HepG2 (cell line): ENCODE results near the gene ZNF391. TPM values are rescaled to one million over a fixed set of nuclear protein-coding genes. Genes with fewer than 3 reads are reported as not detected.

Source experiments
- ATAC-seq: fragments of 200-7000 bp; cut with Tn5 transposase; 3 replicates; pipeline ENCODE4 v1.9.1; 2020; ENCODE audit warnings: mild to moderate bottlenecking, moderate library complexity
- BruUV-seq: library from RNA; stranded (reverse); fragments of 400-500 nt; replicated peaks from 2 replicates; lab custom pipeline; 2021; lab: Mats Ljungman, UMichigan
- CTCF ChIA-PET: fragments of 300-600 bp; formaldehyde crosslinking; extraction: SDS; loops from one replicate; lab custom pipeline; 2021; ENCODE audit warnings: low total read pairs, inconsistent platforms, low intra/inter-chr PET ratio; lab: Yijun Ruan, JAX
- POLR2A ChIA-PET: fragments of 350-600 bp; sonication (Branson Sonifier 250); formaldehyde crosslinking; loops from one replicate; lab custom pipeline; 2020; ENCODE audit warnings: antibody characterized with exemption, inconsistent platforms; lab: Yijun Ruan, JAX
- DNase-seq: peaks from one replicate; pipeline ENCODE4 v3.0.0-alpha.2; 2015; ENCODE audit warnings: low spot score
- FAIRE-seq: peaks from 3 replicates; lab custom pipeline; 2011; peaks lifted over from hg19 to GRCh38; lab: Jason Lieb, UNC
- H2AFZ ChIP-seq: one replicate; pipeline ENCODE4 v1.6.1; 2011; ENCODE audit warnings: low read length, inconsistent platforms
- H3K27ac ChIP-seq: fragments of 300-600 bp; 3 replicates; pipeline ENCODE4 v1.8.0; 2011; ENCODE audit warnings: mixed run types, mild to moderate bottlenecking, mixed read lengths, low read length, inconsistent platforms; ENCODE audit not compliant: insufficient read depth; ENCODE audit errors: extremely low read length
- H3K27me3 ChIP-seq, 2 experiments: fragments of 200-600 bp in 1 of 2; 2 replicates in 1 of 2; 3 replicates in 1 of 2; pipeline versions ENCODE4 v1.6.0 to v1.8.0; 2011; ENCODE audit warnings: low read length in 2 of 2, mild to moderate bottlenecking in 2 of 2, moderate library complexity in 2 of 2, inconsistent platforms in 1 of 2; ENCODE audit not compliant: insufficient read depth in 2 of 2, control insufficient read depth in 1 of 2
- H3K36me3 ChIP-seq, 2 experiments: fragments of 200-600 bp in 1 of 2; replicated peaks in 1 of 2; 2 replicates in 1 of 2; 3 replicates in 1 of 2; pipeline versions ENCODE4 v1.5.1 to v1.8.0; 2011; ENCODE audit warnings: low read length in 2 of 2, inconsistent platforms in 1 of 2; ENCODE audit not compliant: insufficient read depth in 2 of 2, control insufficient read depth in 1 of 2
- H3K4me1 ChIP-seq: 2 replicates; pipeline ENCODE4 v1.5.1; 2012; ENCODE audit warnings: low read length, inconsistent platforms; ENCODE audit not compliant: insufficient read depth
- H3K4me2 ChIP-seq: 2 replicates; pipeline ENCODE4 v1.6.0; 2011; ENCODE audit warnings: low read depth, low read length, inconsistent platforms
- H3K4me3 ChIP-seq, 3 experiments: fragments of 200-600 bp in 1 of 3; sonication (generic), shearing (Covaris generic) in 1 of 3; replicated peaks in 1 of 3; 2 replicates each; pipeline ENCODE4 v1.5.1; 2011 to 2016; ENCODE audit warnings: low read length in 3 of 3, inconsistent platforms in 2 of 3, low read depth in 2 of 3, mild to moderate bottlenecking in 2 of 3, control low read depth in 1 of 3, mixed read lengths in 1 of 3; ENCODE audit not compliant: insufficient read depth in 1 of 3
- H3K79me2 ChIP-seq: one replicate; pipeline ENCODE4 v1.6.1; 2011; ENCODE audit warnings: low read length, inconsistent platforms; ENCODE audit not compliant: insufficient read depth
- H3K9ac ChIP-seq: 2 replicates; pipeline ENCODE4 v1.6.0; 2011; ENCODE audit warnings: mild to moderate bottlenecking, low read depth, low read length, inconsistent platforms; ENCODE audit not compliant: insufficient read depth
- H3K9me3 ChIP-seq: 2 replicates; pipeline ENCODE4 v1.5.1; 2012; ENCODE audit warnings: mild to moderate bottlenecking, low read length
- H4K20me1 ChIP-seq: 2 replicates; pipeline ENCODE4 v1.6.0; 2011; ENCODE audit warnings: inconsistent platforms, mild to moderate bottlenecking, low read length, moderate library complexity; ENCODE audit not compliant: insufficient read depth
- ATF2 ChIP-seq: sonication (generic); formaldehyde crosslinking; IDR thresholded peaks from 2 replicates; pipeline ENCODE4 v1.4.0; 2020; ENCODE audit warnings: missing genetic modification reagents
- ATM ChIP-seq: fragments of 450-650 bp; IDR thresholded peaks from 2 replicates; pipeline ENCODE4 v1.7.1; 2017; ENCODE audit warnings: mild to moderate bottlenecking, borderline replicate concordance
- CREM ChIP-seq, 2 experiments: sonication (generic) in 1 of 2; formaldehyde crosslinking in 1 of 2; IDR thresholded peaks; 2 replicates each; pipeline versions ENCODE4 v1.4.0 to v1.6.1; 2016 to 2020; ENCODE audit warnings: antibody characterized with exemption in 1 of 2, mild to moderate bottlenecking in 1 of 2, missing genetic modification reagents in 1 of 2
- ETV5 ChIP-seq: IDR thresholded peaks from 2 replicates; pipeline ENCODE4 v1.6.1; 2018; ENCODE audit warnings: missing biosample characterization, missing genetic modification reagents, inconsistent platforms, borderline replicate concordance
- MYPOP ChIP-seq: sonication (generic); formaldehyde crosslinking; IDR thresholded peaks from 2 replicates; pipeline ENCODE4 v1.8.1; 2023; ENCODE audit warnings: mild to moderate bottlenecking, moderate library complexity, missing genetic modification reagents
- PPARG ChIP-seq: conservative IDR thresholded peaks from 2 replicates; pipeline ENCODE4 v1.6.1; 2016; ENCODE audit warnings: missing biosample characterization, missing genetic modification reagents
- ZBTB38 ChIP-seq: sonication (generic); formaldehyde crosslinking; IDR thresholded peaks from 2 replicates; pipeline ENCODE4 v1.5.1; 2020; ENCODE audit warnings: mild to moderate bottlenecking, missing genetic modification reagents
- ZFP36 ChIP-seq: fragments of 150-350 bp; IDR thresholded peaks from 2 replicates; pipeline ENCODE4 v1.6.1; 2018; ENCODE audit warnings: borderline replicate concordance, low read length, low read depth; ENCODE audit not compliant: partially characterized antibody
- ZNF205 ChIP-seq: IDR thresholded peaks from 2 replicates; pipeline ENCODE4 v1.6.1; 2018; ENCODE audit warnings: missing biosample characterization, missing genetic modification reagents
- WGBS: methylation state at CpG from one replicate; pipeline ENCODE4 v1.1.6; 2017; ENCODE audit warnings: low lambda C conversion rate; 5-methylcytosine and 5-hydroxymethylcytosine counted together
- in situ Hi-C: cut with HindIII; loops from 2 replicates; pipeline ENCODE4 v1.10.0; 2017; ENCODE audit warnings: low pct_unique_long_range_greater_than_20kb; ENCODE audit not compliant: extremely low pct_ligation_motif_present
- intact Hi-C: fragments of 100-400 bp; cut with micrococcal nuclease; formaldehyde crosslinking; loops from one replicate; pipeline ENCODE4 v1.10.0; 2022; ENCODE audit not compliant: unreplicated experiment
- polyA plus RNA-seq, 8 experiments: library from polyadenylated mRNA; depleted of rRNA in 3 of 8; stranded (reverse) in 7 of 8; unstranded in 1 of 8; fragments of >200 nt; fragmentation: Illumina TruSeq in 4 of 8; extraction: Trizol in 4 of 8; gene quantifications; 2 replicates each; pipeline versions ENCODE4 v1.2.1 to v1.2.3, GENCODE V29; 2011 to 2016; ENCODE audit warnings: low read depth in 4 of 8, missing spikeins in 1 of 8, mixed read lengths in 1 of 8; ENCODE audit not compliant: insufficient read depth in 1 of 8
- total RNA-seq, 5 experiments: library from RNA; depleted of rRNA; stranded (reverse); fragments of >200 nt; fragmentation: Illumina TruSeq; extraction: Trizol; gene quantifications; 2 replicates each; pipeline ENCODE4 v1.2.3, GENCODE V29; 2016; ENCODE audit warnings: low read depth in 1 of 5

ZNF391 gene
- total and polyA plus RNA-seq, 2 of the 13 experiments (the other 11 are each of a cell fraction or from before 2014, with no cell fraction given) = 0.78 to 1.7 TPM

GRCh38 chr6:27352850-27353249 is 35.7 kb upstream of the ZNF391 start:
- Histone ChIP-seq H3K27ac (no peak overlapping the region), H3K36me3 (no peaks in the 10 kb centered on the region), H3K9ac (no peak overlapping the region), H4K20me1 (no peaks in the 10 kb centered on the region), H3K79me2 (no peaks in the 10 kb centered on the region), H3K4me2 (no peak overlapping the region), H2AFZ (no peak overlapping the region), H3K27me3 (no peaks in the 10 kb centered on the region), H3K9me3 (peaks cover 16% of the 10 kb centered on the region), H3K4me3 (no peak overlapping the region), H3K4me1 (no peaks in the 10 kb centered on the region)
- CTCF ChIA-PET = no interaction called here
- in situ Hi-C loops (no loop called here), intact Hi-C loops (no loop called here)
- ATAC-seq = no peak
- DNase-seq = no peak
- no TSS peak for BruUV-seq
- TF ChIP-seq ZBTB38 (no peak), ATF2 (CRISPR knock-in tag) (no peak), ATM (no peak), PPARG (no peak), ETV5 (no peak), ZFP36 (no peak), ZNF205 (CRISPR knock-in tag) (no peak), CREM (IDR thresholded peaks at IDR 0.05) (no peak), CREM (CRISPR knock-in tag; IDR thresholded peaks at IDR 0.05) (no peak), MYPOP (CRISPR knock-in tag) (no peak)
- POLR2A ChIA-PET = no interaction called here
- WGBS = 10% methylated on average over 4 of the region's 4 CpGs
- FAIRE-seq = no peak
